ENCODE measurements around the gene DOCK2.
"Not testable (repeated sequence)": the region's sequence is repeated elsewhere in the genome, so short reads cannot be mapped to it uniquely, and the experiment has no call there.

- TF ChIP-seq KDM4B (IDR thresholded peaks at IDR 0.05; ENCODE audit: borderline replicate concordance in 2 of 2, low read depth in 1 of 2); TAF9B (IDR thresholded peaks at IDR 0.05; ENCODE audit: partially characterized antibody); CTCF (IDR thresholded peaks at IDR 0.05 in 2 of 3, conservative IDR thresholded peaks at IDR 0.05 in 1 of 3; ENCODE audit: insufficient read depth in 2 of 3, low read depth in 1 of 3, low read length in 3 of 3); FOXM1 (IDR thresholded peaks at IDR 0.05; ENCODE audit: low read depth); FOXM1 (CRISPR knock-in tag; IDR thresholded peaks at IDR 0.05; ENCODE audit: low read depth); FOSL1 (tag; conservative IDR thresholded peaks at IDR 0.05); ZNF76 (CRISPR knock-in tag; IDR thresholded peaks at IDR 0.05; ENCODE audit: borderline replicate concordance): not testable (repeated sequence)
These were observed 316.1 kb downstream of the DOCK2 start for GRCh38 chr5:169953196-169953595.

All from K562 (cell line).